ENCODE data around the gene CCDC85C.

Gene CCDC85C

GRCh38 chr14:99511421-99512109, 92.4 kb downstream of the CCDC85C start:
- DNase-seq, result no peak

GRCh38 chr14:99510556-99511139, 93.4 kb downstream of the CCDC85C start:
- TF ChIP-seq GATA1 (IDR thresholded peaks at IDR 0.05; ENCODE audit: low read depth, low read length), result no peak
- TF ChIP-seq POLR2A (IDR thresholded peaks at IDR 0.05; ENCODE audit: low read length), result no peak
- DNase-seq, result no peak

More at GRCh38 chr14:99511421-99512109, 92.4 kb downstream of the CCDC85C start:
- TF ChIP-seq POLR2A (IDR thresholded peaks at IDR 0.05; ENCODE audit: low read length) (no peak), GATA1 (IDR thresholded peaks at IDR 0.05; ENCODE audit: low read depth, low read length) (no peak)

GRCh38 chr14:99509871-99510555, 94.0 kb downstream of the CCDC85C start:
- TF ChIP-seq GATA1 (IDR thresholded peaks at IDR 0.05; ENCODE audit: low read depth, low read length), result no peak
- TF ChIP-seq POLR2A (IDR thresholded peaks at IDR 0.05; ENCODE audit: low read length), result no peak

GRCh38 chr14:99508896-99509629, 94.9 kb downstream of the CCDC85C start:
- TF ChIP-seq POLR2A (IDR thresholded peaks at IDR 0.05; ENCODE audit: low read length) (no peak), GATA1 (IDR thresholded peaks at IDR 0.05; ENCODE audit: low read depth, low read length) (no peak)
- no peak for DNase-seq

More at GRCh38 chr14:99509871-99510555, 94.0 kb downstream of the CCDC85C start:
- no peak for DNase-seq

- no peak for DNase-seq
- TF ChIP-seq GATA1 (IDR thresholded peaks at IDR 0.05; ENCODE audit: low read depth, low read length) (no peak), POLR2A (IDR thresholded peaks at IDR 0.05; ENCODE audit: low read length) (no peak)
Measured at GRCh38 chr14:99507860-99508640, 96.0 kb downstream of the CCDC85C start.

GRCh38 chr14:99506276-99506675, 97.7 kb downstream of the CCDC85C start:
- DNase-seq, result no peak
- TF ChIP-seq POLR2A (IDR thresholded peaks at IDR 0.05; ENCODE audit: low read length) (no peak), GATA1 (IDR thresholded peaks at IDR 0.05; ENCODE audit: low read depth, low read length) (no peak)

- TF ChIP-seq GATA1 (IDR thresholded peaks at IDR 0.05; ENCODE audit: low read depth, low read length) (no peak), POLR2A (IDR thresholded peaks at IDR 0.05; ENCODE audit: low read length) (no peak)
- DNase-seq, result no peak
Measured at GRCh38 chr14:99505089-99505488, 98.9 kb downstream of the CCDC85C start.

GRCh38 chr14:99503848-99504453, 100.1 kb downstream of the CCDC85C start:
- TF ChIP-seq POLR2A (IDR thresholded peaks at IDR 0.05; ENCODE audit: low read length) (no peak), GATA1 (IDR thresholded peaks at IDR 0.05; ENCODE audit: low read depth, low read length) (no peak)

GRCh38 chr14:99502989-99503421, 101.0 kb downstream of the CCDC85C start:
- no peak for DNase-seq
- TF ChIP-seq GATA1 (IDR thresholded peaks at IDR 0.05; ENCODE audit: low read depth, low read length) (no peak), POLR2A (IDR thresholded peaks at IDR 0.05; ENCODE audit: low read length) (no peak)

More at GRCh38 chr14:99503848-99504453, 100.1 kb downstream of the CCDC85C start:
- DNase-seq, result no peak

GRCh38 chr14:99497894-99498293, 106.1 kb downstream of the CCDC85C start:
- DNase-seq, result no peak
- no peak for TF ChIP-seq POLR2A (IDR thresholded peaks at IDR 0.05; ENCODE audit: low read length)
- TF ChIP-seq GATA1 (IDR thresholded peaks at IDR 0.05; ENCODE audit: low read depth, low read length), result no peak

- TF ChIP-seq GATA1 (IDR thresholded peaks at IDR 0.05; ENCODE audit: low read depth, low read length), result no peak
- no peak for TF ChIP-seq POLR2A (IDR thresholded peaks at IDR 0.05; ENCODE audit: low read length)
- DNase-seq, result no peak
Measured at GRCh38 chr14:99497341-99497740, 106.7 kb downstream of the CCDC85C start.

- TF ChIP-seq POLR2A (IDR thresholded peaks at IDR 0.05; ENCODE audit: low read length) (no peak), GATA1 (IDR thresholded peaks at IDR 0.05; ENCODE audit: low read depth, low read length) (no peak)
- no peak for DNase-seq
Measured at GRCh38 chr14:99484106-99484505, 119.9 kb downstream of the CCDC85C start.

GRCh38 chr14:99481745-99482099, 122.3 kb downstream of the CCDC85C start:
- TF ChIP-seq GATA1 (IDR thresholded peaks at IDR 0.05; ENCODE audit: low read depth, low read length), result no peak
- TF ChIP-seq POLR2A (IDR thresholded peaks at IDR 0.05; ENCODE audit: low read length), result no peak
- peak; percentile 67 to 77 for DNase-seq

Measured in erythroblast (primary cell).